Activated CD4-positive, alpha-beta T cell treated with anti-CD3 and anti-CD28 coated beads for 36 hours (primary cell): Measurements from ENCODE around the gene TMSB10. TPM values are rescaled to one million over a fixed set of nuclear protein-coding genes. Genes with fewer than 3 reads are reported as not detected.
"Not testable (repeated sequence)": the region's sequence is repeated elsewhere in the genome, so short reads cannot be mapped to it uniquely, and the experiment has no call there.

Experiments
- ATAC-seq: fragments of 200-7000 bp; cut with Tn5 transposase; one replicate; pipeline ENCODE4 v1.10.0; 2021; ENCODE audit warnings: mild to moderate bottlenecking, moderate library complexity
- CTCF ChIA-PET: fragments of 350-600 bp; sonication (Branson Sonifier 250); formaldehyde crosslinking; loops from one replicate; lab custom pipeline; 2021; ENCODE audit warnings: antibody characterized with exemption; lab: Charles Lee
- POLR2A ChIA-PET: fragments of 350-600 bp; sonication (Branson Sonifier 250); formaldehyde crosslinking; loops from one replicate; lab custom pipeline; 2021; ENCODE audit warnings: antibody characterized with exemption, inconsistent platforms; lab: Charles Lee
- DNase-seq: peaks from one replicate; pipeline ENCODE4 v3.0.0-alpha.2; 2020
- H3K27ac Mint-ChIP-seq: one replicate; pipeline ENCODE4 v1.8.0; 2021; ENCODE audit warnings: mixed read lengths
- H3K27me3 Mint-ChIP-seq: one replicate; pipeline ENCODE4 v1.8.0; 2021; ENCODE audit warnings: mixed read lengths
- H3K36me3 Mint-ChIP-seq: one replicate; pipeline ENCODE4 v1.8.0; 2021; ENCODE audit warnings: low read depth, mixed read lengths
- H3K4me1 Mint-ChIP-seq: one replicate; pipeline ENCODE4 v1.8.0; 2021; ENCODE audit warnings: mixed read lengths
- H3K4me3 Mint-ChIP-seq: one replicate; pipeline ENCODE4 v1.8.0; 2021; ENCODE audit warnings: mild to moderate bottlenecking, moderate library complexity, mixed read lengths
- H3K9me3 Mint-ChIP-seq: one replicate; pipeline ENCODE4 v1.8.0; 2021; ENCODE audit warnings: low read depth, mixed read lengths
- intact Hi-C, 2 experiments: fragments of 100-400 bp; cut with DNase I in 1 of 2; cut with micrococcal nuclease in 1 of 2; formaldehyde crosslinking; loops; one replicate each; pipeline versions ENCODE4 v1.14.2 to v1.15.1; 2022 to 2024; cut with DNase I, micrococcal nuclease
- total RNA-seq, 2 experiments: library from RNA; stranded (reverse); gene quantifications; one replicate each; pipeline ENCODE4 v1.2.3, GENCODE V29; 2021

The TMSB10 gene
- total RNA-seq, 2 experiments from 2014 or later: 2,345 to 2,742 TPM

GRCh38 chr2:84927275-84927627 lies 21.8 kb downstream of the TMSB10 start:
- peaks cover 47% of the 10 kb centered on the region for H3K4me1 Mint-ChIP-seq
- ChIA-PET POLR2A (no interaction called here), CTCF (interaction anchor here (1.7 to 3.6 kb wide), 8 partner anchors 18 to 373 kb away, joined by 4 to 66 read pairs (median 8); no protein-coding TSS in a partner anchor)
- intact Hi-C loops: loop anchor here (1.0 to 5.0 kb wide), 13 partner anchors 9 to 468 kb away; partner anchors contain the start of genes SUCLG1 (in 1 of the 2), TCF7L1 (in 1 of the 2) and TGOLN2 (in 1 of the 2)
- no peaks in the 10 kb centered on the region for H3K9me3 Mint-ChIP-seq
- no peak for ATAC-seq
- no peaks in the 10 kb centered on the region for H3K27me3 Mint-ChIP-seq
- peak overlapping the region; percentile 92 for H3K27ac Mint-ChIP-seq
- H3K4me3 Mint-ChIP-seq: peak overlapping the region; percentile 87
- H3K36me3 Mint-ChIP-seq: peaks cover 3% of the 10 kb centered on the region
- no peak for DNase-seq

GRCh38 chr2:84931384-84931821 lies 25.9 kb downstream of the TMSB10 start:
- H3K36me3 Mint-ChIP-seq: peaks cover 2% of the 10 kb centered on the region
- ATAC-seq: no peak
- DNase-seq: no peak
- H3K27me3 Mint-ChIP-seq: no peaks in the 10 kb centered on the region
- H3K4me1 Mint-ChIP-seq: peaks cover 28% of the 10 kb centered on the region
- H3K9me3 Mint-ChIP-seq: no peaks in the 10 kb centered on the region
- H3K27ac Mint-ChIP-seq: peak overlapping the region; percentile 32
- ChIA-PET CTCF (interaction anchor here (1.0 to 2.2 kb wide), 2 partner anchors 8 to 15 kb away, joined by 3 to 6 read pairs; no protein-coding TSS in a partner anchor), POLR2A (no interaction called here)
- intact Hi-C loops: no loop called here
- H3K4me3 Mint-ChIP-seq: no peak overlapping the region

GRCh38 chr2:84938194-84938879 lies 32.9 kb downstream of the TMSB10 start:
- Mint-ChIP-seq H3K4me3 (peak overlapping the region; percentile 67), H3K36me3 (peaks cover 8% of the 10 kb centered on the region), H3K27ac (peak overlapping the region; percentile 98), H3K9me3 (no peaks in the 10 kb centered on the region), H3K27me3 (no peaks in the 10 kb centered on the region), H3K4me1 (peaks cover 59% of the 10 kb centered on the region)
- ChIA-PET POLR2A (interaction anchor here (0.6 to 1.6 kb wide), 9 partner anchors 8 to 92 kb away, joined by 3 to 11 read pairs (median 4); no protein-coding TSS in a partner anchor), CTCF (interaction anchor here (0.6 to 4.6 kb wide), 6 partner anchors 8 to 346 kb away, joined by 3 to 29 read pairs (median 8); no protein-coding TSS in a partner anchor)
- intact Hi-C loops: loop anchor here (1.0 to 5.0 kb wide), 9 partner anchors 8 to 121 kb away; no protein-coding TSS in a partner anchor
- DNase-seq (peak; percentile 80), ATAC-seq (peak; percentile 64)

- CTCF ChIA-PET: interaction anchor here (0.5 to 3.3 kb wide), 16 partner anchors 8 to 345 kb away, joined by 3 to 30 read pairs (median 4); no protein-coding TSS in a partner anchor
- H3K27me3 Mint-ChIP-seq: no peaks in the 10 kb centered on the region
- peak overlapping the region; percentile 67 for H3K4me3 Mint-ChIP-seq
- ATAC-seq: peak; percentile 76
- peak overlapping the region; percentile 98 for H3K27ac Mint-ChIP-seq
- POLR2A ChIA-PET: interaction anchor here (0.5 to 1.9 kb wide), 10 partner anchors 13 to 411 kb away, joined by 3 to 11 read pairs (median 4); partner anchors contain the start of gene TGOLN2
- H3K4me1 Mint-ChIP-seq: peaks cover 70% of the 10 kb centered on the region
- peaks cover 14% of the 10 kb centered on the region for H3K36me3 Mint-ChIP-seq
- intact Hi-C loops: loop anchor here (1.0 to 5.0 kb wide), 4 partner anchors 31 to 75 kb away; no protein-coding TSS in a partner anchor
- H3K9me3 Mint-ChIP-seq: no peaks in the 10 kb centered on the region
- peak; percentile 83 for DNase-seq
These were observed 34.1 kb downstream of the TMSB10 start for GRCh38 chr2:84939426-84940087.

- POLR2A ChIA-PET: interaction anchor here (0.5 to 1.9 kb wide), 9 partner anchors 14 to 412 kb away, joined by 3 to 11 read pairs (median 4); partner anchors contain the start of gene TGOLN2
- CTCF ChIA-PET: interaction anchor here (0.5 to 3.3 kb wide), 14 partner anchors 9 to 78 kb away, joined by 3 to 30 read pairs (median 4); no protein-coding TSS in a partner anchor
- H3K4me3 Mint-ChIP-seq: peak overlapping the region; percentile 67
- DNase-seq (peak; percentile 25), ATAC-seq (no peak)
- peaks cover 75% of the 10 kb centered on the region for H3K4me1 Mint-ChIP-seq
- no peaks in the 10 kb centered on the region for H3K9me3 Mint-ChIP-seq
- H3K27me3 Mint-ChIP-seq: no peaks in the 10 kb centered on the region
- intact Hi-C loops: no loop called here
- H3K27ac Mint-ChIP-seq: peak overlapping the region; percentile 98
- H3K36me3 Mint-ChIP-seq: peaks cover 15% of the 10 kb centered on the region
These were observed 34.6 kb downstream of the TMSB10 start for GRCh38 chr2:84940088-84940470.

- Mint-ChIP-seq H3K27ac (no peak overlapping the region), H3K36me3 (peaks cover 17% of the 10 kb centered on the region), H3K4me1 (peaks cover 79% of the 10 kb centered on the region), H3K27me3 (no peaks in the 10 kb centered on the region), H3K4me3 (no peak overlapping the region), H3K9me3 (no peaks in the 10 kb centered on the region)
- ATAC-seq: no peak
- no peak for DNase-seq
- CTCF ChIA-PET: interaction anchor here (2.6 to 3.3 kb wide), 2 partner anchors 15 to 74 kb away, joined by 9 to 30 read pairs; no protein-coding TSS in a partner anchor
- intact Hi-C loops: no loop called here
- POLR2A ChIA-PET: interaction anchor here (1.9 kb wide), 1 partner anchor 61 kb away, joined by 5 read pairs; no protein-coding TSS in a partner anchor
These were observed 35.5 kb downstream of the TMSB10 start for GRCh38 chr2:84940831-84941412.

- H3K9me3 Mint-ChIP-seq: no peaks in the 10 kb centered on the region
- no peak overlapping the region for H3K4me3 Mint-ChIP-seq
- H3K27me3 Mint-ChIP-seq: no peaks in the 10 kb centered on the region
- ATAC-seq: no peak
- peak overlapping the region; percentile 12 for H3K27ac Mint-ChIP-seq
- ChIA-PET CTCF (interaction anchor here (0.6 to 3.3 kb wide), 5 partner anchors 13 to 71 kb away, joined by 3 to 30 read pairs (median 4); no protein-coding TSS in a partner anchor), POLR2A (no interaction called here)
- intact Hi-C loops: no loop called here
- peaks cover 14% of the 10 kb centered on the region for H3K36me3 Mint-ChIP-seq
- peaks cover 78% of the 10 kb centered on the region for H3K4me1 Mint-ChIP-seq
- no peak for DNase-seq
These were observed 36.7 kb downstream of the TMSB10 start for GRCh38 chr2:84942166-84942565.

- Mint-ChIP-seq H3K4me3 (peak overlapping the region; percentile 51), H3K27ac (peak overlapping the region; percentile 95), H3K27me3 (no peaks in the 10 kb centered on the region), H3K9me3 (no peaks in the 10 kb centered on the region), H3K4me1 (peaks cover 77% of the 10 kb centered on the region), H3K36me3 (peaks cover 14% of the 10 kb centered on the region)
- DNase-seq: peak; percentile 28
- CTCF ChIA-PET: interaction anchor here (0.7 to 5.1 kb wide), 11 partner anchors 14 to 383 kb away, joined by 3 to 54 read pairs (median 3); no protein-coding TSS in a partner anchor
- ATAC-seq: peak; percentile 14
- intact Hi-C loops: no loop called here
- POLR2A ChIA-PET: interaction anchor here (0.6 to 1.4 kb wide), 6 partner anchors 18 to 62 kb away, joined by 3 to 10 read pairs (median 5); partner anchors contain the start of genes KCMF1 and TMSB10
These were observed 37.5 kb downstream of the TMSB10 start for GRCh38 chr2:84942964-84943421.

GRCh38 chr2:84944295-84944909 lies 38.9 kb downstream of the TMSB10 start:
- peak overlapping the region; percentile 95 for H3K27ac Mint-ChIP-seq
- no peak for DNase-seq
- ATAC-seq: no peak
- peaks cover 63% of the 10 kb centered on the region for H3K4me1 Mint-ChIP-seq
- intact Hi-C loops: no loop called here
- no peaks in the 10 kb centered on the region for H3K9me3 Mint-ChIP-seq
- ChIA-PET POLR2A (no interaction called here), CTCF (interaction anchor here (0.8 to 5.1 kb wide), 6 partner anchors 15 to 71 kb away, joined by 3 to 54 read pairs (median 4); no protein-coding TSS in a partner anchor)
- H3K27me3 Mint-ChIP-seq: no peaks in the 10 kb centered on the region
- peaks cover 14% of the 10 kb centered on the region for H3K36me3 Mint-ChIP-seq
- H3K4me3 Mint-ChIP-seq: peak overlapping the region; percentile 58

GRCh38 chr2:84945838-84946203 lies 40.4 kb downstream of the TMSB10 start:
- ChIA-PET POLR2A (interaction anchor here (0.5 to 2.1 kb wide), 14 partner anchors 20 to 1539 kb away, joined by 3 to 9 read pairs (median 4); partner anchors contain the start of genes RETSAT, SUCLG1 and TMSB10), CTCF (interaction anchor here (0.6 to 5.1 kb wide), 16 partner anchors 9 to 83 kb away, joined by 3 to 54 read pairs (median 6); no protein-coding TSS in a partner anchor)
- H3K36me3 Mint-ChIP-seq: peaks cover 14% of the 10 kb centered on the region
- DNase-seq, H3K9me3 Mint-ChIP-seq, H3K27me3 Mint-ChIP-seq, ATAC-seq: not testable (repeated sequence)
- peak overlapping the region; percentile 58 for H3K4me3 Mint-ChIP-seq
- peak overlapping the region; percentile 99 for H3K27ac Mint-ChIP-seq
- intact Hi-C loops: loop anchor here (1.0 to 5.0 kb wide), 7 partner anchors 8 to 346 kb away; partner anchors contain the start of genes KCMF1 (in 1 of the 2) and TMSB10 (in 1 of the 2)
- H3K4me1 Mint-ChIP-seq: peaks cover 53% of the 10 kb centered on the region
